Effector CD8-positive, alpha-beta T cell (primary cell): Measurements from ENCODE around the gene MCUR1.
"Not testable (repeated sequence)": the region's sequence is repeated elsewhere in the genome, so short reads cannot be mapped to it uniquely, and the experiment has no call there.

Source experiments
- DNase-seq: peaks from one replicate; lab custom pipeline; 2025; lab: John Stamatoyannopoulos, UW

Gene MCUR1

GRCh38 chr6:13828656-13829301, 14.4 kb upstream of the MCUR1 start:
- DNase-seq, result not testable (repeated sequence)

GRCh38 chr6:13827032-13827431, 12.7 kb upstream of the MCUR1 start:
- DNase-seq, result no peak

- DNase-seq, result no peak
Measured at GRCh38 chr6:13825871-13826270, 11.5 kb upstream of the MCUR1 start.

GRCh38 chr6:13818341-13818740, 4.0 kb upstream of the MCUR1 start:
- no peak for DNase-seq

GRCh38 chr6:13814938-13815575, 700 bp upstream of the MCUR1 start:
- no peak for DNase-seq

- DNase-seq, result no peak
Measured at GRCh38 chr6:13813621-13814175, 659 bp downstream of the MCUR1 start.

- no peak for DNase-seq
Measured at GRCh38 chr6:13813026-13813425, 1.3 kb downstream of the MCUR1 start.

- DNase-seq, result no peak
Measured at GRCh38 chr6:13812359-13812642, 2.1 kb downstream of the MCUR1 start.

- DNase-seq, result no peak
Measured at GRCh38 chr6:13811627-13812358, 2.6 kb downstream of the MCUR1 start.

GRCh38 chr6:13810688-13811446, 3.5 kb downstream of the MCUR1 start:
- DNase-seq, result no peak

GRCh38 chr6:13808801-13809200, 5.6 kb downstream of the MCUR1 start:
- no peak for DNase-seq

- no peak for DNase-seq
Measured at GRCh38 chr6:13807696-13808095, 6.7 kb downstream of the MCUR1 start.

- no peak for DNase-seq
Measured at GRCh38 chr6:13803581-13803980, 10.8 kb downstream of the MCUR1 start.

GRCh38 chr6:13800615-13801014, 13.7 kb downstream of the MCUR1 start:
- DNase-seq, result no peak

- DNase-seq, result no peak
Measured at GRCh38 chr6:13796781-13797180, 17.6 kb downstream of the MCUR1 start.

- peak; percentile 49 for DNase-seq
Measured at GRCh38 chr6:13795041-13795750, 19.2 kb downstream of the MCUR1 start.

- no peak for DNase-seq
Measured at GRCh38 chr6:13794184-13794583, 20.2 kb downstream of the MCUR1 start.

- no peak for DNase-seq
Measured at GRCh38 chr6:13789746-13790145, 24.6 kb downstream of the MCUR1 start.

- no peak for DNase-seq
Measured at GRCh38 chr6:13788820-13789219, 25.5 kb downstream of the MCUR1 start.

GRCh38 chr6:13787137-13787536, 27.2 kb downstream of the MCUR1 start:
- no peak for DNase-seq

GRCh38 chr6:13780162-13780561, 34.2 kb downstream of the MCUR1 start:
- DNase-seq, result not testable (repeated sequence)

- DNase-seq, result no peak
Measured at GRCh38 chr6:13778028-13778427, 36.3 kb downstream of the MCUR1 start.
